ENCODE data around the gene SNTG2. TPM values are rescaled to one million over a fixed set of nuclear protein-coding genes. Genes with fewer than 3 reads are reported as not detected.

The SNTG2 gene
- total RNA-seq, 2 donors from 2014 or later: 2.0 to 5.0 TPM

GRCh38 chr2:1157107-1157506 is 206.5 kb downstream of the SNTG2 start:
- DNase-seq (ENCODE audit: low spot score): no peak
- TF ChIP-seq POLR2A (IDR thresholded peaks at IDR 0.05): no peak
- TF ChIP-seq CTCF (IDR thresholded peaks at IDR 0.05): no peak
- TF ChIP-seq POLR2AphosphoS5 (IDR thresholded peaks at IDR 0.05): no peak
- Histone ChIP-seq H3K4me1 (replicated peaks) (no peaks in the 10 kb centered on the region), H3K27ac (no peak overlapping the region), H3K4me3 (no peak overlapping the region), H3K36me3 (no peaks in the 10 kb centered on the region), H3K9me3 (no peaks in the 10 kb centered on the region), H3K27me3 (replicated peaks; ENCODE audit: insufficient read depth) (no peaks in the 10 kb centered on the region)
- 87% methylated on average over 15 of the region's 15 CpGs for WGBS
- intact Hi-C loops (cut with DNase I): no loop called here

- TF ChIP-seq POLR2A (IDR thresholded peaks at IDR 0.05) (no peak), CTCF (IDR thresholded peaks at IDR 0.05) (no peak), POLR2AphosphoS5 (IDR thresholded peaks at IDR 0.05) (no peak)
- Histone ChIP-seq H3K27me3 (replicated peaks; ENCODE audit: insufficient read depth) (no peaks in the 10 kb centered on the region), H3K27ac (no peak overlapping the region), H3K4me3 (no peak overlapping the region), H3K9me3 (no peaks in the 10 kb centered on the region), H3K36me3 (no peaks in the 10 kb centered on the region), H3K4me1 (replicated peaks) (no peaks in the 10 kb centered on the region)
- intact Hi-C loops (cut with DNase I): no loop called here
- WGBS: 79% methylated on average over 9 of the region's 9 CpGs
- DNase-seq (ENCODE audit: low spot score): no peak
These were observed 208.4 kb downstream of the SNTG2 start for GRCh38 chr2:1159013-1159412.

- 91% methylated on average over 8 of the region's 8 CpGs for WGBS
- no peak overlapping the region for H3K27ac ChIP-seq
- intact Hi-C loops (cut with DNase I): no loop called here
- no peak for DNase-seq (ENCODE audit: low spot score)
- no peaks in the 10 kb centered on the region for H3K27me3 ChIP-seq (replicated peaks; ENCODE audit: insufficient read depth)
- TF ChIP-seq POLR2AphosphoS5 (IDR thresholded peaks at IDR 0.05) (no peak), CTCF (IDR thresholded peaks at IDR 0.05) (no peak), POLR2A (IDR thresholded peaks at IDR 0.05) (no peak)
- no peaks in the 10 kb centered on the region for H3K4me1 ChIP-seq (replicated peaks)
- no peaks in the 10 kb centered on the region for H3K9me3 ChIP-seq
- no peaks in the 10 kb centered on the region for H3K36me3 ChIP-seq
- no peak overlapping the region for H3K4me3 ChIP-seq
These were observed 211.6 kb downstream of the SNTG2 start for GRCh38 chr2:1162246-1162645.

- H3K9me3 ChIP-seq: no peaks in the 10 kb centered on the region
- H3K27ac ChIP-seq: no peak overlapping the region
- intact Hi-C loops (cut with DNase I): no loop called here
- H3K36me3 ChIP-seq: no peaks in the 10 kb centered on the region
- no peaks in the 10 kb centered on the region for H3K4me1 ChIP-seq (replicated peaks)
- WGBS: 81% methylated on average over 12 of the region's 12 CpGs
- DNase-seq (ENCODE audit: low spot score): no peak
- TF ChIP-seq POLR2AphosphoS5 (IDR thresholded peaks at IDR 0.05): no peak
- TF ChIP-seq POLR2A (IDR thresholded peaks at IDR 0.05): no peak
- TF ChIP-seq CTCF (IDR thresholded peaks at IDR 0.05): no peak
- no peak overlapping the region for H3K4me3 ChIP-seq
- no peaks in the 10 kb centered on the region for H3K27me3 ChIP-seq (replicated peaks; ENCODE audit: insufficient read depth)
These were observed 212.3 kb downstream of the SNTG2 start for GRCh38 chr2:1162768-1163584.

- Histone ChIP-seq H3K4me1 (replicated peaks) (no peaks in the 10 kb centered on the region), H3K4me3 (no peak overlapping the region), H3K27me3 (replicated peaks; ENCODE audit: insufficient read depth) (no peaks in the 10 kb centered on the region), H3K9me3 (no peaks in the 10 kb centered on the region), H3K27ac (no peak overlapping the region), H3K36me3 (no peaks in the 10 kb centered on the region)
- intact Hi-C loops (cut with DNase I): no loop called here
- WGBS: 97% methylated on average over 14 of the region's 14 CpGs
- TF ChIP-seq POLR2AphosphoS5 (IDR thresholded peaks at IDR 0.05) (no peak), POLR2A (IDR thresholded peaks at IDR 0.05) (no peak), CTCF (IDR thresholded peaks at IDR 0.05) (no peak)
- no peak for DNase-seq (ENCODE audit: low spot score)
These were observed 216.3 kb downstream of the SNTG2 start for GRCh38 chr2:1166976-1167375.

Data from prostate gland (tissue), 2 donors.